K562 (cell line): ENCODE results near the gene PXK. TPM values are rescaled to one million over a fixed set of nuclear protein-coding genes. Genes with fewer than 3 reads are reported as not detected.

Experiments
- MGA ChIP-seq: fragments of 450-650 bp; IDR thresholded peaks from 2 replicates; pipeline ENCODE4 v1.6.1; 2016; ENCODE audit warnings: mild to moderate bottlenecking, moderate library complexity
- MTA3 ChIP-seq: fragments of 450-650 bp; formaldehyde crosslinking; IDR thresholded peaks from 2 replicates; pipeline ENCODE4 v1.6.1; 2017; ENCODE audit warnings: mild to moderate bottlenecking, borderline replicate concordance
- ZKSCAN1 ChIP-seq: fragments of 150-350 bp; IDR thresholded peaks from 2 replicates; pipeline ENCODE4 v1.6.1; 2016; ENCODE audit warnings: low read depth, low read length
- ZKSCAN8 ChIP-seq: fragments of 200-800 bp; sonication (Bioruptor generic); IDR thresholded peaks from 2 replicates; pipeline ENCODE4 v1.6.1; 2016; ENCODE audit warnings: missing genetic modification characterization, missing compliant biosample characterization
- polyA plus RNA-seq, 8 experiments: library from polyadenylated mRNA; depleted of rRNA in 4 of 8; stranded (reverse) in 5 of 8; unstranded in 3 of 8; fragments of >200 nt; fragmentation: Nextera tagmentation in 2 of 8; fragmentation: Illumina TruSeq in 1 of 8; extraction: Ambion mirVana in 2 of 8; extraction: Trizol in 1 of 8; gene quantifications; 2 replicates each; pipeline versions ENCODE4 v1.2.1 to v1.2.3, GENCODE V29; 2011 to 2014; ENCODE audit warnings: inconsistent platforms in 1 of 8, missing spikeins in 1 of 8
- total RNA-seq, 7 experiments: library from RNA; depleted of rRNA in 6 of 7; stranded (reverse); fragments of >200 nt in 6 of 7; fragmentation: Illumina TruSeq in 2 of 7; extraction: Trizol in 2 of 7; gene quantifications; 2 replicates each; pipeline versions ENCODE4 v1.2.1 to v1.2.3, GENCODE V29; 2011 to 2021; ENCODE audit warnings: low replicate concordance in 1 of 7

Gene PXK
- total and polyA plus RNA-seq, 9 of the 15 experiments (the other 6 are each of a cell fraction or from before 2014, with no cell fraction given): 3.3 to 19.9 (median 11.3) TPM

- TF ChIP-seq MGA (0 out of 2 replicates have a peak, but pooled peaks have one; percentile 7), ZKSCAN1 (peak; percentile 88), ZKSCAN8 (CRISPR knock-in tag) (no peak), MTA3 (0 out of 2 replicates have a peak, but pooled peaks have one; percentile 2)
Observed at GRCh38 chr3:58434168-58434504, 101.4 kb downstream of the PXK start (continued).
